Astrocyte of the hippocampus (primary cell): Measurements from ENCODE around the gene OR5AR1.
"Not testable (repeated sequence)": the region's sequence is repeated elsewhere in the genome, so short reads cannot be mapped to it uniquely, and the experiment has no call there.

Experiments
- DNase-seq: peaks from one replicate; pipeline ENCODE4 v3.0.0; 2011; ENCODE audit warnings: low read depth, low spot score

Gene OR5AR1

GRCh38 chr11:56663386-56663785 lies at the start of gene OR5AR1:
Gene OR5AR1, plus strand, starts transcription at chr11:56663686. Its CDS starts 0 bp downstream, at chr11:56663686.
- no peak for DNase-seq

- DNase-seq = peak; percentile 36
These were observed 38.8 kb upstream of the OR5AR1 start for GRCh38 chr11:56624661-56625110.

- DNase-seq = no peak
These were observed 37.5 kb upstream of the OR5AR1 start for GRCh38 chr11:56625946-56626345.

GRCh38 chr11:56632329-56632728 lies 31.2 kb upstream of the OR5AR1 start:
- DNase-seq = no peak

- DNase-seq = no peak
These were observed 26.6 kb upstream of the OR5AR1 start for GRCh38 chr11:56636861-56637260.

- no peak for DNase-seq
These were observed 26.0 kb upstream of the OR5AR1 start for GRCh38 chr11:56637500-56637899.

- no peak for DNase-seq
These were observed 21.1 kb upstream of the OR5AR1 start, which contains the start of gene OR5AP2 for GRCh38 chr11:56642339-56642738. Gene OR5AP2, minus strand, starts transcription at chr11:56642439. Its CDS starts 0 bp downstream, at chr11:56642439.

GRCh38 chr11:56659755-56660154 lies 3.7 kb upstream of the OR5AR1 start:
- no peak for DNase-seq

GRCh38 chr11:56670984-56671383 lies 7.5 kb downstream of the OR5AR1 start:
- no peak for DNase-seq

- DNase-seq = no peak
These were observed 25.1 kb downstream of the OR5AR1 start for GRCh38 chr11:56688554-56689100.

- DNase-seq = not testable (repeated sequence)
These were observed 27.7 kb downstream of the OR5AR1 start for GRCh38 chr11:56691179-56691578.

GRCh38 chr11:56693428-56693827 lies 29.9 kb downstream of the OR5AR1 start:
- no peak for DNase-seq

- DNase-seq = no peak
These were observed 35.3 kb downstream of the OR5AR1 start, which contains the start of gene OR9G1 for GRCh38 chr11:56698795-56699194. Gene OR9G1, plus strand, starts transcription at chr11:56699095. Its CDS starts 1,293 bp downstream, at chr11:56700388.

GRCh38 chr11:56700242-56700913 lies 36.9 kb downstream of the OR5AR1 start:
- DNase-seq = no peak

- DNase-seq = no peak
These were observed 37.5 kb downstream of the OR5AR1 start for GRCh38 chr11:56700914-56701485.

GRCh38 chr11:56705784-56706396 lies 42.4 kb downstream of the OR5AR1 start:
- no peak for DNase-seq

GRCh38 chr11:56706486-56706885 lies 43.0 kb downstream of the OR5AR1 start:
- no peak for DNase-seq

- DNase-seq = no peak
These were observed 50.7 kb downstream of the OR5AR1 start for GRCh38 chr11:56714206-56714605.
